Activated B cell treated with CpG ODN at 0.5 μM for 24 hours (primary cell): ENCODE results near the gene PRRC2B. TPM values are rescaled to one million over a fixed set of nuclear protein-coding genes. Genes with fewer than 3 reads are reported as not detected.
"Not testable (repeated sequence)": the region's sequence is repeated elsewhere in the genome, so short reads cannot be mapped to it uniquely, and the experiment has no call there.

Source experiments
- ATAC-seq: fragments of 200-7000 bp; cut with Tn5 transposase; one replicate; pipeline ENCODE4 v1.10.0; 2021; ENCODE audit warnings: low read depth, mild to moderate bottlenecking, moderate library complexity
- CTCF ChIA-PET: fragments of 350-600 bp; sonication (Branson Sonifier 250); formaldehyde crosslinking; loops from one replicate; lab custom pipeline; 2021; ENCODE audit warnings: antibody characterized with exemption; lab: Charles Lee
- POLR2A ChIA-PET: fragments of 350-600 bp; sonication (Branson Sonifier 250); formaldehyde crosslinking; loops from one replicate; lab custom pipeline; 2021; ENCODE audit warnings: antibody characterized with exemption; lab: Charles Lee
- DNase-seq: peaks from one replicate; pipeline ENCODE4 v3.0.0; 2022
- H3K27ac Mint-ChIP-seq: one replicate; pipeline ENCODE4 v1.8.0; 2020; ENCODE audit warnings: mixed read lengths
- H3K27me3 Mint-ChIP-seq: one replicate; pipeline ENCODE4 v1.8.0; 2021; ENCODE audit warnings: mixed read lengths
- H3K36me3 Mint-ChIP-seq: one replicate; pipeline ENCODE4 v1.8.0; 2021; ENCODE audit warnings: low read depth, mixed read lengths
- H3K4me1 Mint-ChIP-seq: one replicate; pipeline ENCODE4 v1.8.0; 2021; ENCODE audit warnings: mixed read lengths
- H3K4me3 Mint-ChIP-seq: one replicate; pipeline ENCODE4 v1.8.0; 2020; ENCODE audit warnings: mild to moderate bottlenecking, mixed read lengths
- H3K9me3 Mint-ChIP-seq: one replicate; pipeline ENCODE4 v1.8.0; 2020; ENCODE audit warnings: mixed read lengths
- intact Hi-C: fragments of 100-400 bp; cut with micrococcal nuclease; formaldehyde crosslinking; loops from one replicate; pipeline ENCODE4 v1.15.1; 2024
- total RNA-seq: library from RNA; stranded (reverse); gene quantifications from 2 replicates; pipeline ENCODE4 v1.2.3, GENCODE V29; 2022
- TF ChIP-seq, protein P1 (sequence below): fragments of 200-600 bp; IDR thresholded peaks from one replicate; pipeline ENCODE4 v1.8.0; 2022; ENCODE audit warnings: antibody characterized with exemption, mild to moderate bottlenecking

PRRC2B gene
- total RNA-seq, 1 donor from 2014 or later: 206 TPM

DNA sequence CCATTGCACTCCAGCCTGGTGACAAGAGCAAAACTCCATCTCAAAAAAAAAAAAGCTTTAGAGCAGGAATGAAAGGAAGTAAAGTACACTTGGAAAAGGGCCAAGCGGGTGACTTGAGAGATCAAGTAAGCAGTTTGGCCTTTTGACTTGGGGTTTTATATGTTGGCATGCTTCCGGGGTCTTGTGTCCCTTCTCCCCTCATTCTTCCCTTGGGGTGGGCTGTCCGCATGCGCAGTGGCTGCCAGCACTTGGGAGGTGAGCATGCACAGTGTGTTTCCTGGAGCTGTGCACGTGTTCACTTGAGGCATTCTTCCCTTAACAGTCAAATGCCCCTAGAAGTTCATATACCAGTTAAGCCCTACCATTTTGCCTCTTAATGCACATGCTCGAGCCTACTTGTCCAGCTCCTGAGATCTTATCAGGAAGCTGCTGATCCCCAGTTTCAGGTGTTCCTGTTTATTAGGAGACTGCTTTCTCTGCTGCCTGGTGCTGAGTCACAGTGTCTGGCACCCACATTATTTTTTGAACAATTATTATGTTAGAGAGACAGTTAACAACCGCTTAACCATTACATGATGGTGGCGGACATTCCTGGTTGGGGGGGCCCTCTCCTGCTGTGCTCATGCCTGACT, 32.6 kb upstream of the PRRC2B start:
- ChIA-PET POLR2A (interaction anchor here (0.6 to 1.7 kb wide), 2 partner anchors 12 to 60 kb away, joined by 5 to 7 read pairs; no protein-coding TSS in a partner anchor), CTCF (no interaction called here)
- intact Hi-C loops: no loop called here
- Mint-ChIP-seq H3K27ac (no peak overlapping the region), H3K4me3 (peak overlapping the region; percentile 32), H3K36me3 (no peaks in the 10 kb centered on the region), H3K4me1 (peaks cover 12% of the 10 kb centered on the region), H3K27me3 (no peaks in the 10 kb centered on the region), H3K9me3 (no peaks in the 10 kb centered on the region)
- ATAC-seq (peak; percentile 28), DNase-seq (no peak)
- TF ChIP-seq, protein P1, sequence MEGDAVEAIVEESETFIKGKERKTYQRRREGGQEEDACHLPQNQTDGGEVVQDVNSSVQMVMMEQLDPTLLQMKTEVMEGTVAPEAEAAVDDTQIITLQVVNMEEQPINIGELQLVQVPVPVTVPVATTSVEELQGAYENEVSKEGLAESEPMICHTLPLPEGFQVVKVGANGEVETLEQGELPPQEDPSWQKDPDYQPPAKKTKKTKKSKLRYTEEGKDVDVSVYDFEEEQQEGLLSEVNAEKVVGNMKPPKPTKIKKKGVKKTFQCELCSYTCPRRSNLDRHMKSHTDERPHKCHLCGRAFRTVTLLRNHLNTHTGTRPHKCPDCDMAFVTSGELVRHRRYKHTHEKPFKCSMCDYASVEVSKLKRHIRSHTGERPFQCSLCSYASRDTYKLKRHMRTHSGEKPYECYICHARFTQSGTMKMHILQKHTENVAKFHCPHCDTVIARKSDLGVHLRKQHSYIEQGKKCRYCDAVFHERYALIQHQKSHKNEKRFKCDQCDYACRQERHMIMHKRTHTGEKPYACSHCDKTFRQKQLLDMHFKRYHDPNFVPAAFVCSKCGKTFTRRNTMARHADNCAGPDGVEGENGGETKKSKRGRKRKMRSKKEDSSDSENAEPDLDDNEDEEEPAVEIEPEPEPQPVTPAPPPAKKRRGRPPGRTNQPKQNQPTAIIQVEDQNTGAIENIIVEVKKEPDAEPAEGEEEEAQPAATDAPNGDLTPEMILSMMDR: no peak

DNA sequence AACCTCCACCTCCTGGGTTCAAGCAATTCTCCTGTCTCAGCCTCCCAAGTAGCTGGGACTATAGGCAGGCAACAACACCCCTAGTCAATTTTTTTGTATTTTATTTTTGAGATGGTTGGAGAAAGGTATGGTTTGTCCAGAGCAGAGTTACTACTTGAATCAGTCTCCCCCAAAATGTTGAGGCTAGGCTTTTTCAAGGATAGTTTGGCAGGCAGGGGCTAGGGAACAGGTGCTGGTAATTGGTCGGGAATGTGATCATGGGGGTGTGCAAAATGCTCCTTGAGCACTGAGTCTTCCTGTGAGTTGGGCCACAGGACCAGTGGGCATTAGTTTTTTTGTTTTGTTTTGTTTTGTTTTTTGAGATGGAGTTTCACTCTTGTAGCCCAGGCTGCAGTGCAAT, 28.3 kb upstream of the PRRC2B start:
- no peak overlapping the region for H3K27ac Mint-ChIP-seq
- no peaks in the 10 kb centered on the region for H3K36me3 Mint-ChIP-seq
- no peak overlapping the region for H3K4me3 Mint-ChIP-seq
- intact Hi-C loops: no loop called here
- H3K4me1 Mint-ChIP-seq: peaks cover 8% of the 10 kb centered on the region
- no peak for DNase-seq
- TF ChIP-seq, protein P1: no peak
- CTCF ChIA-PET: no interaction called here
- no peaks in the 10 kb centered on the region for H3K27me3 Mint-ChIP-seq
- POLR2A ChIA-PET: no interaction called here
- ATAC-seq: no peak
- H3K9me3 Mint-ChIP-seq: no peaks in the 10 kb centered on the region

DNA sequence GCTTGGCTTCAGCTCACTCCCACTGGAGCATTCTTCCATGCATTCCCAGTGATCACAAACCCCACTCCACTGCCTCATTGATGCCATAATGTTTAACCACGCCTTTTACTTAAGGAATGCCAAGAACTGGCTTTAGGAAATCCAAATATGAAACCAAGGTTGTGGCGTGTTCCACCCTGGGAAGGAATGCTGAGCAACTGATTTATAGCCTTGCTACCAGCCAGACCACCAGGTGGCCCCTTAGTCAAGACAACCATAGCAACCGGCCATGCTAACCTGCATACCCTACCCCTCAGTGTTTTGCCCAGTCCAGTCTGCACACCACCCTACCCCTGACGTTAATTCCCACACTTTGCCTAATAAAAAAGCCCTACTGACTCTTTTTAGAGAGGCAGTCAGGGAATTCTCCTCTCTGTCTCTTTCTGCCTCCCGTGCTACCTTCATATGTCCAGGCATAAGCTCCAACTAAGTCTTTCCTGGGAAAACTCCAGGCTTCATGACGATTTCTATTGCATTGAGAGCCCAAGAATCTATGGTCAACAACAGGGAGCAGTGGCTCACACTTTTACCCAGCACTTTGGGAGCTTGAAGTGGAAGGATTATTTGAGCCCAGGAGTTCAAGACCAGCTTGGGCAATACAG, 27.0 kb upstream of the PRRC2B start:
- Mint-ChIP-seq H3K9me3 (no peaks in the 10 kb centered on the region), H3K27me3 (no peaks in the 10 kb centered on the region), H3K4me3 (no peak overlapping the region), H3K4me1 (peaks cover 1% of the 10 kb centered on the region), H3K27ac (no peak overlapping the region), H3K36me3 (no peaks in the 10 kb centered on the region)
- intact Hi-C loops: no loop called here
- TF ChIP-seq, protein P1: no peak
- peak; percentile 49 for ATAC-seq
- CTCF ChIA-PET: interaction anchor here (1.4 kb wide), 1 partner anchor 111 kb away, joined by 4 read pairs; no protein-coding TSS in a partner anchor
- POLR2A ChIA-PET: no interaction called here
- no peak for DNase-seq

- TF ChIP-seq, protein P1: no peak
- Mint-ChIP-seq H3K9me3 (no peaks in the 10 kb centered on the region), H3K4me3 (no peak overlapping the region), H3K27me3 (no peaks in the 10 kb centered on the region), H3K27ac (no peak overlapping the region), H3K36me3 (no peaks in the 10 kb centered on the region), H3K4me1 (peaks cover 7% of the 10 kb centered on the region)
- ChIA-PET CTCF (interaction anchor here (1.3 to 1.4 kb wide), 2 partner anchors 15 to 111 kb away, joined by 3 to 4 read pairs; no protein-coding TSS in a partner anchor), POLR2A (interaction anchor here (0.7 kb wide), 1 partner anchor 853 kb away, joined by 3 read pairs; no protein-coding TSS in a partner anchor)
- ATAC-seq: no peak
- intact Hi-C loops: no loop called here
- no peak for DNase-seq
These were observed 26.4 kb upstream of the PRRC2B start for GRCh38 chr9:131367450-131367849.

- Mint-ChIP-seq H3K4me3 (no peak overlapping the region), H3K27ac (no peak overlapping the region), H3K9me3 (no peaks in the 10 kb centered on the region), H3K4me1 (peaks cover 22% of the 10 kb centered on the region), H3K36me3 (peaks cover 5% of the 10 kb centered on the region), H3K27me3 (no peaks in the 10 kb centered on the region)
- no peak for DNase-seq
- ChIA-PET POLR2A (interaction anchor here (0.7 kb wide), 1 partner anchor 60 kb away, joined by 3 read pairs; no protein-coding TSS in a partner anchor), CTCF (no interaction called here)
- intact Hi-C loops: loop anchor here (5.0 kb wide), 1 partner anchor 72 kb away; no protein-coding TSS in a partner anchor
- no peak for ATAC-seq
- TF ChIP-seq, protein P1: no peak
These were observed 23.2 kb upstream of the PRRC2B start for GRCh38 chr9:131370638-131371037.

- peaks cover 22% of the 10 kb centered on the region for H3K4me1 Mint-ChIP-seq
- not testable (repeated sequence) for ATAC-seq, H3K36me3 Mint-ChIP-seq, H3K27me3 Mint-ChIP-seq, DNase-seq, H3K9me3 Mint-ChIP-seq
- H3K27ac Mint-ChIP-seq: peak overlapping the region; percentile 98
- intact Hi-C loops: loop anchor here (5.0 kb wide), 1 partner anchor 70 kb away; no protein-coding TSS in a partner anchor
- ChIA-PET CTCF (interaction anchor here (1.0 to 1.4 kb wide), 3 partner anchors 23 to 219 kb away, joined by 4 to 7 read pairs (median 4); no protein-coding TSS in a partner anchor), POLR2A (interaction anchor here (0.9 to 2.2 kb wide), 29 partner anchors 10 to 1658 kb away, joined by 3 to 19 read pairs (median 5); partner anchors contain the start of genes EXOSC2, FAM78A, GTF3C5 and NUP214)
- H3K4me3 Mint-ChIP-seq: peak overlapping the region; percentile 95
These were observed 21.3 kb upstream of the PRRC2B start for GRCh38 chr9:131372599-131372973.

- CTCF ChIA-PET, ATAC-seq, DNase-seq, H3K27me3 Mint-ChIP-seq, H3K36me3 Mint-ChIP-seq, H3K9me3 Mint-ChIP-seq: not testable (repeated sequence)
- H3K4me3 Mint-ChIP-seq: peak overlapping the region; percentile 95
- H3K4me1 Mint-ChIP-seq: peaks cover 22% of the 10 kb centered on the region
- POLR2A ChIA-PET: interaction anchor here (1.4 kb wide), 1 partner anchor 18 kb away, joined by 3 read pairs; no protein-coding TSS in a partner anchor
- intact Hi-C loops: loop anchor here (5.0 kb wide), 1 partner anchor 68 kb away; no protein-coding TSS in a partner anchor
- peak overlapping the region; percentile 18 for H3K27ac Mint-ChIP-seq
These were observed 19.2 kb upstream of the PRRC2B start for GRCh38 chr9:131374638-131375037.
